Osteocyte (in vitro differentiated cells): ENCODE data around the gene CFAP45. TPM values are rescaled to one million over a fixed set of nuclear protein-coding genes. Genes with fewer than 3 reads are reported as not detected.

ENCODE experiments used
- DNase-seq: peaks from one replicate; pipeline ENCODE4 v3.0.0; 2021; ENCODE audit warnings: mixed read lengths; ENCODE audit not compliant: unreplicated experiment; ENCODE audit errors: extremely low spot score
- H3K27ac Mint-ChIP-seq: one replicate; pipeline ENCODE4 v1.8.0; 2021; ENCODE audit warnings: mild to moderate bottlenecking, mixed read lengths; ENCODE audit not compliant: unreplicated experiment
- H3K27me3 Mint-ChIP-seq: one replicate; pipeline ENCODE4 v1.8.0; 2021; ENCODE audit warnings: mixed read lengths; ENCODE audit not compliant: unreplicated experiment
- H3K36me3 Mint-ChIP-seq: one replicate; pipeline ENCODE4 v1.8.0; 2021; ENCODE audit warnings: mixed read lengths; ENCODE audit not compliant: unreplicated experiment
- H3K4me1 Mint-ChIP-seq: one replicate; pipeline ENCODE4 v1.8.0; 2021; ENCODE audit warnings: mixed read lengths; ENCODE audit not compliant: unreplicated experiment
- H3K4me3 Mint-ChIP-seq: one replicate; pipeline ENCODE4 v1.8.0; 2021; ENCODE audit warnings: mild to moderate bottlenecking, moderate library complexity, mixed read lengths; ENCODE audit not compliant: unreplicated experiment
- H3K9me3 Mint-ChIP-seq: one replicate; pipeline ENCODE4 v1.8.0; 2021; ENCODE audit warnings: mixed read lengths; ENCODE audit not compliant: unreplicated experiment
- CTCF ChIP-seq: fragments of 200-600 bp; sonication (generic); IDR thresholded peaks from 2 replicates; pipeline ENCODE4 v1.5.0; 2021; ENCODE audit warnings: antibody characterized with exemption, mild to moderate bottlenecking, moderate library complexity
- total RNA-seq: library from RNA; stranded (reverse); gene quantifications from 2 replicates; pipeline ENCODE4 v1.2.1, GENCODE V29; 2021

CFAP45 gene
- total RNA-seq, 1 donor from 2014 or later, result 0.83 TPM

GRCh38 chr1:159915571-159916241 lies 15.7 kb upstream of the CFAP45 start:
- no peak for TF ChIP-seq CTCF
- Mint-ChIP-seq H3K9me3 (no peaks in the 10 kb centered on the region), H3K36me3 (peaks cover 24% of the 10 kb centered on the region), H3K4me3 (no peak overlapping the region), H3K27ac (peak overlapping the region; percentile 83), H3K4me1 (peaks cover 67% of the 10 kb centered on the region), H3K27me3 (no peaks in the 10 kb centered on the region)
- DNase-seq, result no peak

- peak overlapping the region; percentile 24 for H3K27ac Mint-ChIP-seq
- H3K27me3 Mint-ChIP-seq, result no peaks in the 10 kb centered on the region
- TF ChIP-seq CTCF, result no peak
- H3K4me3 Mint-ChIP-seq, result no peak overlapping the region
- no peaks in the 10 kb centered on the region for H3K9me3 Mint-ChIP-seq
- peaks cover 67% of the 10 kb centered on the region for H3K4me1 Mint-ChIP-seq
- H3K36me3 Mint-ChIP-seq, result peaks cover 12% of the 10 kb centered on the region
- DNase-seq, result no peak
Measured at GRCh38 chr1:159914252-159915018, 14.5 kb upstream of the CFAP45 start.

- Mint-ChIP-seq H3K4me3 (no peak overlapping the region), H3K27ac (peak overlapping the region; percentile 39), H3K9me3 (no peaks in the 10 kb centered on the region), H3K36me3 (peaks cover 12% of the 10 kb centered on the region), H3K27me3 (no peaks in the 10 kb centered on the region), H3K4me1 (peaks cover 64% of the 10 kb centered on the region)
- no peak for TF ChIP-seq CTCF
- no peak for DNase-seq
Measured at GRCh38 chr1:159913451-159914192, 13.7 kb upstream of the CFAP45 start.

- Mint-ChIP-seq H3K27me3 (no peaks in the 10 kb centered on the region), H3K36me3 (peaks cover under 1% of the 10 kb centered on the region), H3K4me1 (peaks cover 45% of the 10 kb centered on the region), H3K27ac (peak overlapping the region; percentile 42), H3K9me3 (no peaks in the 10 kb centered on the region), H3K4me3 (no peak overlapping the region)
- no peak for TF ChIP-seq CTCF
- no peak for DNase-seq
Measured at GRCh38 chr1:159911326-159912070, 11.5 kb upstream of the CFAP45 start.
